Effector memory CD4-positive, alpha-beta T cell (primary cell): ENCODE measurements around the gene CLIC3.

Experiments
- DNase-seq, 3 donors: peaks; one replicate each; pipeline ENCODE4 v3.0.0-alpha.2; 2020
- H3K27ac ChIP-seq: 2 replicates; pipeline ENCODE4 v1.7.0; 2013; ENCODE audit warnings: mild to moderate bottlenecking, low read length, moderate library complexity; ENCODE audit not compliant: insufficient read depth, poor library complexity, severe bottlenecking
- H3K27me3 ChIP-seq: replicated peaks from 2 replicates; pipeline ENCODE4 v1.7.0; 2013; ENCODE audit warnings: mild to moderate bottlenecking, low read length; ENCODE audit not compliant: insufficient read depth, control insufficient read depth, poor library complexity, severe bottlenecking
- H3K36me3 ChIP-seq: 2 replicates; pipeline ENCODE4 v1.7.0; 2013; ENCODE audit warnings: mild to moderate bottlenecking, low read length, moderate library complexity; ENCODE audit not compliant: control insufficient read depth, insufficient read depth
- H3K4me1 ChIP-seq: 2 replicates; pipeline ENCODE4 v1.7.0; 2013; ENCODE audit warnings: low read length, mild to moderate bottlenecking; ENCODE audit not compliant: control insufficient read depth, insufficient read depth, poor library complexity, severe bottlenecking
- H3K4me3 ChIP-seq: 2 replicates; pipeline ENCODE4 v1.7.0; 2013; ENCODE audit warnings: low read length, low read depth, mild to moderate bottlenecking; ENCODE audit not compliant: insufficient read depth, poor library complexity, severe bottlenecking
- H3K9me3 ChIP-seq: 2 replicates; pipeline ENCODE4 v1.7.0; 2013; ENCODE audit warnings: mild to moderate bottlenecking, low read length, moderate library complexity; ENCODE audit not compliant: control insufficient read depth

Gene CLIC3

GRCh38 chr9:137023583-137023991 lies 27.2 kb upstream of the CLIC3 start:
- no peak overlapping the region for H3K4me3 ChIP-seq
- no peak overlapping the region for H3K27ac ChIP-seq
- no peaks in the 10 kb centered on the region for H3K9me3 ChIP-seq
- DNase-seq, result no peak
- H3K4me1 ChIP-seq, result peaks cover 19% of the 10 kb centered on the region
- H3K36me3 ChIP-seq, result no peaks in the 10 kb centered on the region
- H3K27me3 ChIP-seq, result no peaks in the 10 kb centered on the region

- Histone ChIP-seq H3K27me3 (no peaks in the 10 kb centered on the region), H3K27ac (no peak overlapping the region), H3K4me3 (no peak overlapping the region), H3K4me1 (peaks cover 17% of the 10 kb centered on the region), H3K36me3 (no peaks in the 10 kb centered on the region), H3K9me3 (no peaks in the 10 kb centered on the region)
- DNase-seq, result no peak
These were observed 26.8 kb upstream of the CLIC3 start for GRCh38 chr9:137023157-137023556.

- H3K9me3 ChIP-seq, result no peaks in the 10 kb centered on the region
- peaks cover 17% of the 10 kb centered on the region for H3K4me1 ChIP-seq
- no peak overlapping the region for H3K27ac ChIP-seq
- no peak for DNase-seq
- H3K36me3 ChIP-seq, result peaks cover 3% of the 10 kb centered on the region
- no peak overlapping the region for H3K4me3 ChIP-seq
- no peaks in the 10 kb centered on the region for H3K27me3 ChIP-seq
These were observed 26.3 kb upstream of the CLIC3 start for GRCh38 chr9:137022662-137023008.

- Histone ChIP-seq H3K4me1 (peaks cover 12% of the 10 kb centered on the region), H3K27ac (peak overlapping the region; percentile 37), H3K4me3 (no peak overlapping the region), H3K36me3 (peaks cover 7% of the 10 kb centered on the region), H3K9me3 (no peaks in the 10 kb centered on the region), H3K27me3 (no peaks in the 10 kb centered on the region)
- peak; percentile 56 to 77 (median 68) for DNase-seq
These were observed 25.8 kb upstream of the CLIC3 start for GRCh38 chr9:137021979-137022661.

GRCh38 chr9:137021568-137021978 lies 25.2 kb upstream of the CLIC3 start:
- H3K4me3 ChIP-seq, result no peak overlapping the region
- no peak for DNase-seq
- H3K27me3 ChIP-seq, result no peaks in the 10 kb centered on the region
- peaks cover 13% of the 10 kb centered on the region for H3K36me3 ChIP-seq
- peaks cover 6% of the 10 kb centered on the region for H3K4me1 ChIP-seq
- H3K27ac ChIP-seq, result peak overlapping the region; percentile 37
- H3K9me3 ChIP-seq, result no peaks in the 10 kb centered on the region

- no peak overlapping the region for H3K4me3 ChIP-seq
- no peak for DNase-seq
- H3K27me3 ChIP-seq, result no peaks in the 10 kb centered on the region
- peaks cover 19% of the 10 kb centered on the region for H3K36me3 ChIP-seq
- no peaks in the 10 kb centered on the region for H3K9me3 ChIP-seq
- H3K4me1 ChIP-seq, result peaks cover 6% of the 10 kb centered on the region
- no peak overlapping the region for H3K27ac ChIP-seq
These were observed 24.6 kb upstream of the CLIC3 start for GRCh38 chr9:137020771-137021567.

GRCh38 chr9:137019891-137020683 lies 23.7 kb upstream of the CLIC3 start:
- Histone ChIP-seq H3K36me3 (peaks cover 25% of the 10 kb centered on the region), H3K9me3 (no peaks in the 10 kb centered on the region), H3K27ac (no peak overlapping the region), H3K4me1 (peaks cover 3% of the 10 kb centered on the region), H3K4me3 (no peak overlapping the region), H3K27me3 (no peaks in the 10 kb centered on the region)
- DNase-seq, result no peak

- H3K27ac ChIP-seq, result no peak overlapping the region
- H3K27me3 ChIP-seq, result no peaks in the 10 kb centered on the region
- peaks cover 36% of the 10 kb centered on the region for H3K36me3 ChIP-seq
- DNase-seq, result no peak
- H3K4me1 ChIP-seq, result no peaks in the 10 kb centered on the region
- no peak overlapping the region for H3K4me3 ChIP-seq
- no peaks in the 10 kb centered on the region for H3K9me3 ChIP-seq
These were observed 22.6 kb upstream of the CLIC3 start for GRCh38 chr9:137018761-137019559.

- H3K27ac ChIP-seq, result no peak overlapping the region
- no peak for DNase-seq
- no peaks in the 10 kb centered on the region for H3K4me1 ChIP-seq
- H3K4me3 ChIP-seq, result no peak overlapping the region
- H3K27me3 ChIP-seq, result no peaks in the 10 kb centered on the region
- H3K9me3 ChIP-seq, result no peaks in the 10 kb centered on the region
- peaks cover 44% of the 10 kb centered on the region for H3K36me3 ChIP-seq
These were observed 21.6 kb upstream of the CLIC3 start for GRCh38 chr9:137017791-137018497.
